Stomach (tissue), 4 donors: Measurements from ENCODE around the gene CASP7.

Experiments used
- POLR2A ChIP-seq, 4 donors: fragments of 450-650 bp; IDR thresholded peaks; one replicate each; pipeline ENCODE4 v1.6.1; 2016; ENCODE audit warnings: antibody characterized with exemption in 4 of 4, control low read depth in 2 of 4, mild to moderate bottlenecking in 1 of 4, moderate library complexity in 1 of 4
- TF ChIP-seq, protein P1 (sequence below), 7 experiments: fragments of 450-650 bp in 4 of 7; fragments of 200-600 bp in 3 of 7; sonication (generic) in 3 of 7; IDR thresholded peaks; one replicate each; pipeline ENCODE4 v1.5.1; 2016 to 2019; ENCODE audit warnings: antibody characterized with exemption in 7 of 7, control low read depth in 2 of 7, mild to moderate bottlenecking in 1 of 7

DNA sequence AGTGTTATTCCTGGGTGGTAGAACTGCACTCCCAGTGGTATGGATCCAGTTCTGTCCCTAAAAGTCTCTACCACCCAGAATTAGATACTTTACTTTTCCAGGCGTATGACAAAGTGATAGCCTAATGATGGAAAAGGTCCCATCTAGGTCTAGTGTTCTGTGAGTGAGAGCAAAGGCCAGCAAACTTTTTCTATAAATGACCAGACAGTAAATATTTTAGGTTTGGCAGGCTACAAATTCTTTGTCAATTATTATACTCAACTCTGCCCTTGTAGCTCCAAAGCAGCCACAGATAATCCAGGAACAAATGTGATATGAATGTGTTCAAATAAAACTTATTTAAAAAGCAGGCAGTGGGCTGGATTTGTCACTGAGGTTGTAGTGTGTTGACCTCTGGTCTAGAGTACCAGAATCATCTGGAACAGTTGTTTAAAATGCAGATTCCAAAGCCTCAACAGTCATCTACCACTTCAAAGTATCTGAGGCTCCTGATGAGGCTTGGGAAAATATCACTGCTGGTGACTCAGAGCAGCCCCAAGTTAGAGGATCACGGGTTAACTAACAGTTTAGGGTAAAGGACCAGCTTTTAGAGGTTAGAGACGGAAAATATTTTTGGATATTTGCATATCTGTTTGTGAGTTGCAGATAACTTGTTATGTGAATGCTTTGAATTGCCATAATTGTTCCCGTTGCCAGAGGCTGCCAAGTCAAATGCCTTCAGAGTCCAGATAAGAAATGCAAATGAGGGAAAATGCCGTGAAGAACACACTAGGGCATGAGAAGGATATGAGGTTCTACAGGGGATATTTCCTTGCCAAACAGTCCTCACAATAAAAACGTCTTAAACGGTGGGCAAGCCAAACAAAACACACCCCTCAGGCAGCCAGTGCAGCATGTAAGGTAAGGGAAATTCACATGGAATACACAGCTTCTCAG, 35.3 kb upstream of the CASP7 start:
- TF ChIP-seq, protein P1, sequence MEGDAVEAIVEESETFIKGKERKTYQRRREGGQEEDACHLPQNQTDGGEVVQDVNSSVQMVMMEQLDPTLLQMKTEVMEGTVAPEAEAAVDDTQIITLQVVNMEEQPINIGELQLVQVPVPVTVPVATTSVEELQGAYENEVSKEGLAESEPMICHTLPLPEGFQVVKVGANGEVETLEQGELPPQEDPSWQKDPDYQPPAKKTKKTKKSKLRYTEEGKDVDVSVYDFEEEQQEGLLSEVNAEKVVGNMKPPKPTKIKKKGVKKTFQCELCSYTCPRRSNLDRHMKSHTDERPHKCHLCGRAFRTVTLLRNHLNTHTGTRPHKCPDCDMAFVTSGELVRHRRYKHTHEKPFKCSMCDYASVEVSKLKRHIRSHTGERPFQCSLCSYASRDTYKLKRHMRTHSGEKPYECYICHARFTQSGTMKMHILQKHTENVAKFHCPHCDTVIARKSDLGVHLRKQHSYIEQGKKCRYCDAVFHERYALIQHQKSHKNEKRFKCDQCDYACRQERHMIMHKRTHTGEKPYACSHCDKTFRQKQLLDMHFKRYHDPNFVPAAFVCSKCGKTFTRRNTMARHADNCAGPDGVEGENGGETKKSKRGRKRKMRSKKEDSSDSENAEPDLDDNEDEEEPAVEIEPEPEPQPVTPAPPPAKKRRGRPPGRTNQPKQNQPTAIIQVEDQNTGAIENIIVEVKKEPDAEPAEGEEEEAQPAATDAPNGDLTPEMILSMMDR (IDR thresholded peaks at IDR 0.05), result no peak
- TF ChIP-seq POLR2A (IDR thresholded peaks at IDR 0.05), result no peak
